ENCODE results near the gene PLEKHA4. TPM values are rescaled to one million over a fixed set of nuclear protein-coding genes. Genes with fewer than 3 reads are reported as not detected.
"Not testable (repeated sequence)": the region's sequence is repeated elsewhere in the genome, so short reads cannot be mapped to it uniquely, and the experiment has no call there.

PLEKHA4 gene
- total and polyA plus RNA-seq, 10 of the 15 experiments (the other 5 are each of a cell fraction or from before 2014, with no cell fraction given), result 0.13 to 10.0 (median 6.4) TPM; not detected in 1

DNA sequence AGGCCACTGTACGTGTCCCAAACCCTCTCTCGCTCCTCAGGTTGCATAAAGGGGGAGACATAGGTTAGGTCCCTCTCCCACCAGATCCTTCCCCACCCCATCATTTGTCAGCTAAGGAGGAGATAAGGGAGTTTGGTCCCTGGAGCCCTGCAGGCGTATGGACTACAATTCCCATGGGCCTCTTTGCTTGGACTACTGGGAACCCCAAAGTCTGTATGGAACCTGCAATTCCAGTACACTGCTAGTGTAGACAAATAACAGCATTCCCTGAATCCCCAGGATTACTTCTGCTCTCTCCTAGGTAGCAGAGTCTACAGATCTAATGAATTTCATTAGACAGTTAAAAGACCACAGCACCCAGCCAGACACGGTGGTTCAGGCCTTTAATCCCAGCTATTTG lies 16.1 kb downstream of the PLEKHA4 start:
- BruUV-seq (replicated peaks), result no TSS peak
- Histone ChIP-seq H3K27me3 (replicated peaks in 1 of 2; ENCODE audit: control insufficient read depth in 2 of 2, insufficient read depth in 2 of 2, low read length in 1 of 2) (no peaks in the 10 kb centered on the region), H3K4me3 (no peak overlapping the region), H3K4me1 (ENCODE audit: control insufficient read depth, insufficient read depth, low read length) (peaks cover 7% of the 10 kb centered on the region), H3K27ac (ENCODE audit: control insufficient read depth, insufficient read depth) (no peak overlapping the region), H4K20me1 (ENCODE audit: control insufficient read depth, insufficient read depth) (no peaks in the 10 kb centered on the region), H3K4me2 (ENCODE audit: control insufficient read depth, insufficient read depth) (no peak overlapping the region), H3K9ac (ENCODE audit: control insufficient read depth, insufficient read depth, low read length) (no peak overlapping the region), H2AFZ (ENCODE audit: control insufficient read depth, low read depth, low read length) (no peak overlapping the region), H3K9me3 (replicated peaks; ENCODE audit: control insufficient read depth, insufficient read depth, low read length) (no peaks in the 10 kb centered on the region), H3K79me2 (ENCODE audit: control insufficient read depth, insufficient read depth, low read length) (no peaks in the 10 kb centered on the region), H3K36me3 (ENCODE audit: control insufficient read depth in 2 of 2, insufficient read depth in 2 of 2, low read length in 1 of 2) (no peaks in the 10 kb centered on the region)
- DNase-seq (ENCODE audit: low read depth, low spot score) (no peak), ATAC-seq (no peak), FAIRE-seq (no peak)
- SMC1A ChIA-PET (ENCODE audit: uncharacterized antibody, unreplicated experiment), result interaction anchor here (1.0 to 1.5 kb wide), 4 partner anchors 8 to 16 kb away, joined by 3 to 8 read pairs (median 4); partner anchors contain the start of gene HSD17B14
- no peak for TF ChIP-seq TAF1 (IDR thresholded peaks at IDR 0.05; ENCODE audit: borderline replicate concordance, low read depth, low read length)
- peak; percentile 44 for TF ChIP-seq SIX5 (IDR thresholded peaks at IDR 0.05; ENCODE audit: low read depth, low read length, severe bottlenecking)
- POLR2A ChIA-PET, result no interaction called here
- CTCF ChIA-PET, result interaction anchor here (0.5 to 5.0 kb wide), 2 partner anchors 10 to 58 kb away, joined by 3 to 39 read pairs; no protein-coding TSS in a partner anchor
- intact Hi-C loops (cut with micrococcal nuclease; ENCODE audit: unreplicated experiment) (no loop called here), in situ Hi-C loops (cut with MboI) (no loop called here)
- 77% methylated on average over 4 of the region's 4 CpGs for WGBS (ENCODE audit: insufficient coverage, insufficient replicate concordance, low lambda C conversion rate, missing lambda C conversion rate)
- RAD21 ChIA-PET (ENCODE audit: unreplicated experiment), result no interaction called here

DNA sequence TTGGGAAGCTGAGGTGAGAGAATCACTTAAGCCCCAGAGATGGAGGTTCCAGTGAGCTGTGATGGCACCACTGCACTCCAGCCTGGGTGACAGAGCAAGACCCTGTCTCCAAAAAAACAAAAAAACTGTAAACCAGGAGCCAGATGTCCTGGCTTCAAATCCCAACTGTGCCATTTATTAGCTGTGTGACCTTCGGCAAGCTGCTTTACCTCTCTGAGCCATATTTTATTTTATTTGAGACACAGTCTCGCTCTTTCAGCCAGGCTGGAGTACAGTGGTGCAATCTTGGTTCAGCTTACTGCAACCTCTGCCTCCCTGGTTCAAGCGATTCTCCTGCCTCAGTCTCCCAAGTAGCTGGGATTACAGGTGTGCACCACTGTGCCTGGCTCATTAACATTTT lies 21.8 kb downstream of the PLEKHA4 start:
- H3K9ac ChIP-seq (ENCODE audit: control insufficient read depth, insufficient read depth, low read length); ATAC-seq; BruUV-seq (replicated peaks); FAIRE-seq; H2AFZ ChIP-seq (ENCODE audit: control insufficient read depth, low read depth, low read length); in situ Hi-C loops (cut with MboI); H4K20me1 ChIP-seq (ENCODE audit: control insufficient read depth, insufficient read depth); H3K4me1 ChIP-seq (ENCODE audit: control insufficient read depth, insufficient read depth, low read length); intact Hi-C loops (cut with micrococcal nuclease; ENCODE audit: unreplicated experiment); H3K79me2 ChIP-seq (ENCODE audit: control insufficient read depth, insufficient read depth, low read length); H3K9me3 ChIP-seq (replicated peaks; ENCODE audit: control insufficient read depth, insufficient read depth, low read length); H3K27me3 ChIP-seq (replicated peaks in 1 of 2; ENCODE audit: control insufficient read depth in 2 of 2, insufficient read depth in 2 of 2, low read length in 1 of 2); H3K4me2 ChIP-seq (ENCODE audit: control insufficient read depth, insufficient read depth); H3K27ac ChIP-seq (ENCODE audit: control insufficient read depth, insufficient read depth); H3K36me3 ChIP-seq (ENCODE audit: control insufficient read depth in 2 of 2, insufficient read depth in 2 of 2, low read length in 1 of 2); H3K4me3 ChIP-seq; DNase-seq (ENCODE audit: low read depth, low spot score): not testable (repeated sequence)
- ChIA-PET CTCF (interaction anchor here (1.2 to 15.6 kb wide), 3 partner anchors 9 to 125 kb away, joined by 7 to 520 read pairs (median 113); no protein-coding TSS in a partner anchor), SMC1A (ENCODE audit: uncharacterized antibody, unreplicated experiment) (interaction anchor here (1.1 to 1.3 kb wide), 3 partner anchors 18 to 124 kb away, joined by 3 read pairs; no protein-coding TSS in a partner anchor), RAD21 (ENCODE audit: unreplicated experiment) (interaction anchor here (0.7 to 4.4 kb wide), 4 partner anchors 11 to 124 kb away, joined by 3 to 27 read pairs (median 12); partner anchors contain the start of gene HSD17B14), POLR2A (interaction anchor here (0.6 to 1.7 kb wide), 2 partner anchors 51 to 166 kb away, joined by 4 to 6 read pairs; no protein-coding TSS in a partner anchor)
- WGBS (ENCODE audit: insufficient coverage, insufficient replicate concordance, low lambda C conversion rate, missing lambda C conversion rate), result 90% methylated on average over 3 of the region's 3 CpGs
